Stimulated activated CD4-positive, alpha-beta T cell treated with anti-CD3 and anti-CD28 coated beads, Interleukin-12 subunit alpha, Interleukin-12 subunit beta, amount 100 ng/mL, for 24 hours (primary cell): ENCODE measurements around the gene CPLX1.
"Not testable (repeated sequence)": the region's sequence is repeated elsewhere in the genome, so short reads cannot be mapped to it uniquely, and the experiment has no call there.

Source experiments
- DNase-seq, 2 experiments: peaks; one replicate each; pipeline ENCODE4 v3.0.0-alpha.2; 2020; ENCODE audit warnings: low read depth in 2 of 2

CPLX1 gene

DNA sequence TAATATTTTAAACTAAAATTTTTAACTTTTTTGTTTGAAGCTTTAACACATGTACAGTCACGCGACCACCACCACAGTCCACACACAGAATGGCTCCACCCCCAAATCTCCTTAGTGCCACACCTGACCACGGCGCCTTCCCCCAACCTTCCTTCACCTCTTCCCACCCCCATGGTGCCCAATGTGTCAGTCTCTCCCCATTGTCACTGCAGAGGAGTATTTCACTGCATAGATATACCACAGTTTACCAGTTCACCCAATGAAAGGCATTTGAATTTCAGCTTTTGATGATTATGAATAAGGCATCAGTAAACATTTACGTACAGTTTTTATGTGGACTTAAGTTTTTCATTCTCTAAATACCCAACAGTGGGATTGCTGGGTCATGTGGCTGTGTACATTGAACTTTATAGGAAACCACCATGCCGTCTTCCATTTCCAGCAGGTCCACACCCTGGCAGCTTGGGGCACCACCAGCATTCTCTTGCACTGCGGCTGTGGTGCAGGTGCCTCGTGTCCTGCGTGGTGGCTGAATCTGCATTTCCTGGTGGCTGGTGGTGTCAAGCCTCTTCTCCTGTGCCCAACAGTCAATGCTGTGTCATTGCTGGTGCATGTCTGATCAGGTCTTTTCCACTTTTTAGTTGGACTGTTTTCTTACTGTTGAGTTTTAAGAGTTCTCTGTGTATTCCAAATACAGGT is 49.0 kb downstream of the CPLX1 start:
- DNase-seq = no peak

DNA sequence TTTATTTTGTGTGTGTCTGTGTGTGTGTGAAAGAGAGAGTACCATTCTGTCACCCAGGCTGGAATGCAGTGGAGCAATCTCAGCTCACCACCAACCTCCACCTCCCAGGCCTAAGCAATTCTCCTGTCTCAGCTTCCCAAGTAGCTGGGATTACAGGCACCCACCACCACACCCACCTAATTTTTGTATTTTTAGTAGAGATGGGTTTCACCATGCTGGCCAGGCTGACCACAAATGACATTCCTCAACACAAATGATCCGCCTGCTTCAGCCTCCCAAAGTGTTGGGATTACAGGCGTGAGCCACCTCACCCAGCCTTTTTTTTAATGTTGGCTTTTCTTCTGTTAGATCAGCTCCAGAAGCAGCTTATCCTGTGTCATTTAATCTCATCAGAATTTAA is 50.4 kb downstream of the CPLX1 start:
- not testable (repeated sequence) for DNase-seq

DNA sequence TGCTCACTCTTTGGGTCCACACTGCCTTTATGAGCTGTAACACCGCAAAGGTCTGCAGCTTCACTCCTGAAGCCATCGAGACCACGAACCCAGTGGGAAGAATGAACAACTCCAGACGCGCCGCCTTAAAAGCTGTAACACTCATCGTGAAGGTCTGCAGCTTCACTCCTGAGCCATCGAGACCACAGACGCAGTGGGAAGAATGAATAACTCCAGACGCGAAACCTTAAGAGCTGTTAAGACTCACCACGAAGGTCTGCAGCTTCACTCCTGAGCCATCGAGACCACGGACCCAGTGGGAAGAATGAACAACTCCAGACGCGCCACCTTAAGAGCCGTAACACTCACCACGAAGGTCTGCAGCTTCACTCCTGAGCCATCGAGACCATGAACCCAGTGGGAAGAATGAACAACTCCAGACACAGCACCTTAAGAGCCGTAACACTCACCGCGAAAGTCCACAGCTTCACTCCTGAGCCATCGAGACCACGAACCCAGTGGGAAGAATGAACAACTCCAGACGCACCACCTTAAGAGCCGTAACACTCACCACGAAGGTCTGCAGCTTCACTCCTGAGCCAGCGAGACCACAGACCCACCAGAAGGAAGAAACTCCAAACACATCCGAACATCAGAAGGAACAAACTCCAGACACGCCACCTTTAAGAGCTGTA is 51.4 kb downstream of the CPLX1 start:
- not testable (repeated sequence) for DNase-seq

DNA sequence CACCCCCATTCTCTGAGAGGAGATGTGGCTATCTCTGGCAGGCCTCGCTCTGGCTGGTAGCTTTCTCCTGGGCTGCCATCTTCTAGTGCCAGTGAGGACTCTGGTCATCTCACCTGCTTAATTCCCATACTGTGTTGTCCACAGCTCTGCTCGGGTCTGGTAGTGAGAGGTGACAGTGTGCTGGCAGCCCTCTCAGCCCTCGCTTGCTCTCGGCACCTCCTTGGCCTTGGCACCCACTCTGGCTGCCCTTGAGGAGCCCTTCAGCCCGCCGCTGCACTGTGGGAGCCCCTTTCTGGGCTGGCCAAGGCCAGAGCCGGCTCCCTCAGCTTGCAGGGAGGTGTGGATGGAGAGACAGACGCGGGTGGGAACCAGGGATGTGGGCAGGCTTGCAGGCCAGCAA is 52.7 kb downstream of the CPLX1 start:
- no peak for DNase-seq

DNA sequence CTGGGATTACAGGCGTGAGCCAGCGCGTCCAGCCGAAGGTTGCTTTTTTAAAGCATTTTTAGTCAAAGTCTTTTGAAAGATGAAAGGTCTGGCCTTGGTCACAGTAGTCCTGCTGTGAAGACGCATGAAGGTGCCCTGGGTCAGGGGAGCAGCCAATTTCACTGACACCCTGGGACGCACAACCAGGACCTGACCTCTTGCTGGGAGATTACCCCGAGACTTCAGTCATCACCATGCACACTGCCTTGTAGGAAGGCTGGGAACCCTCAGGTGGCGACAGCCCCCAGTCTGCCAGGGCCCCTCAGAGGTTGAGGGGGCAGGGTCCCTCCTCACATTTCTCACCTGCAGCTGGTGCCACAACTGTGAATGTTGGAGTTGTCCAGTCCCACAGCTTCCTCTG is 53.2 kb downstream of the CPLX1 start:
- no peak for DNase-seq

GRCh38 chr4:772118-772517 is 53.8 kb downstream of the CPLX1 start:
- no peak for DNase-seq

DNA sequence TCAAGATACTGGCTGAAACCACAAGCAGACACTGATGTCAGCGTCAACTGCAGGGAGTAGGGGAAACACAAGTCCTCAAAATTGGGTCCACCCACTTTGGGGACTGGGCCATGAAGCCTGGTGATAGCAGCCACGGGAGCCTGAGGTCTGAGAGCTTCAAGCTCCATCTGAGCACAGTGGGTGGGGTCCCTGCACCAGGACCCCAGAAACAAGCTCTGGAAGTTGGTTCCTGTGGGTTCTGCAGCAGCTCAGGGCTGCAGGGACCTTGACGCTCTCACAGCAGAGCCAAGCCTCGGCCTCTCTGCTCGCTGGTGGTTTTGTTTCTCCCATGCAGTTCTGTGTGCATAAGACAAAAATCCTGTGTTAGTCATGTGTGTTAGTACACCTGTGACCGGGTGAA is 54.5 kb downstream of the CPLX1 start:
- DNase-seq = no peak

DNA sequence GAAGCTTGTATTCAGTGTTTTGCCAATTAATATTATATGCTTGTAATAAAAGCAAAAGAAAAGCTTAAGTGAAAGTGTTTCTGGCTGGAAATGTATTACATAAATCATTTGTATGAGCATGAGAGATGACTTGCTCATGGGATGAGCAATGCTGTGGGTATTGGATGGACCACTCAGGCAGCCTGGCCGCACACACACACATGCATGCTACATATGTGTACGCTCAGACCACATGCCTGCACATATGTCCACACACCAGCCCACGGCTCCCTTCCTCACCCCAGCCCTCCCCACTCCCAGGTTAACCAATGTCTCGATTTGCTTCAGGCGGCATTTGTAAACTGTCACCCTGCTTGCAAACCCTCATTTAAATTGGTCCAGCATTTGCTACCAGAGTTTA is 55.9 kb downstream of the CPLX1 start:
- DNase-seq = no peak

GRCh38 chr4:769511-769910 is 56.4 kb downstream of the CPLX1 start:
- no peak for DNase-seq

- DNase-seq = no peak
Measured at GRCh38 chr4:768995-769394, 56.9 kb downstream of the CPLX1 start.

- DNase-seq = no peak
Measured at GRCh38 chr4:768076-768475, 57.9 kb downstream of the CPLX1 start.

DNA sequence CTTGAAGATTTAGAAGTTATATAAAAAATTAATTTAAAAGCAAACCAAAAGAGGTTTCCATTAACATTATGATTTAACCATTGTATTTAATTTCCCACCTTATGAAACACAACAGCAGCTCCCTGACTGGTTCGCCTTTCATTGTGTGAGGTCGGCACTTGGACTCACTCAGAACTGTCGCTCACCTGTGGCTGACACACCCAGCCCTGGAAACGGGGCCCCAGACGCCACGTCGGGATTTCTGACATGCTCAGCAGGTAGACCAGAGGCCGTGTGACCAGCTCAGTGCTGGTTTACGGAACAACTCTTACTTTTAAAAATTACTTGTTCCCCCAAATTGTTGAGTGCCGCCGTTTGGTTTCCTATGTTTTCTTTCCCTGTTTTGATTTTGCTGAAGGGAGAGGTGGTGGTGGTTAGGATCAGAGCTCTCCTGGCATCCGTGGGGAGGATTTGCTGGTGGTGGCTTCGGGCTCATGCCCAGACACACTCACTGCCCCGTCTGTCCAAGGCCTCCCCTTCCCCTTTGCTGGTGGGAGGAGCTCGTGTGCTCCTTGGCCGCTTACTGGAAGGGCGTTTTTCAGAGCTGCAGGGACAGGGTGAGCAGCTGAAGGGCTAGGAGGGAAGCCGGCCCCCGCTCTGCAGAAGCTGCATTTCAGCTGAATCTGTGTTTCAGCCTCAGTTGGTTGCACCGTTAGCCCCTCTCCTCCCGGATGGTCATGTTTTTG is 59.2 kb downstream of the CPLX1 start:
- no peak for DNase-seq

DNA sequence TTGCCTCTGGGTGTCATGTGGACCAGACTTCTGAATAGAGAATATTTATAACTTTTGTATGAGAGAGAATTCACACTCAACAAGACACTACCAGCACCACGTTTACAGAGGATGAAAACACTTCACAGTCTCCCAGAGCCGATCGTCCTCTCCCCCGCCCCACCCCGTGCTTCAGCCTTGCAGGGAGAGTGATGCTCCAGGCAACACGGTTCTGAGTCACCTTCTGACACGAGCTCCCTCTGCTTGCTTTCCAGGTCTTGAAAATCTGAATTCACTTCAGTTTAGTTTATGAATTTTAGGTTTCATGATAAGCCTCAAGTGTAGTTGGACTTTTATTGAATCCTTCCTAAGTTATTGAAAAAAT is 59.8 kb downstream of the CPLX1 start:
- DNase-seq = no peak

DNA sequence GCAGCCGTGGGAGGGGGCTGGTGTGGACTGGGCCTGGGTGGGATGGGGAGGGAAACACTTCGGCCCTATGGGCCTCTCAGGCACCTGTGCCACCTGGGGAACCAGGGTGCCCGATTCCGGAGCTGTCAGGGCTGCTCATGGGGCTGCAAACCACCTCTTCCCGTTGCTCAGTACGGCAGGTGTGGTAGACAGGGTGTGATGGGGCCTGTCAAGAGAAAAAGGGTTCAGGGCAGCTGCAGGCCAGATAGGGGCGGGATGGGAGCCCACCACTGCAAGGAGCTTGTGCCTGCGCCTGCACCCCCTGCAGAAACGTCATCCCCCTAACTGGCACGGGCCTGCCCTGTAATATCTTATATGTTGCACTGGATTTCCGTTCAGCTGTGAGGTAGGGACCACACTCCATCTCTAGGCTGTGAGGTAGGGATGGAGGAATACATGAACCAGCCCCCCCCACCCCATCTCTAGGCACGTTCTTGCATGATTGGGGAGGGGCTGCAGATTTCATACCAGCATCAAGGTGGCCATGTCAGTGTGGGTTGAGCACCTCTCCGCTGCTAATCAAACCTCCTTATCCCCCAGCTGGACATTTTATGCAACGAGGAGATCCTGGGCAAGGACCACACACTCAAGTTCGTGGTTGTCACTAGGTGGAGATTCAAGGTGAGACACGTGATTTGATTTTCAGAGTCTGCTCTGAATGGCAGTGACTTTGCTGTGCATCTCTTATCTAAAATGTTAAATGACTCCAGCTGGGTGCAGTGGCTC is 61.3 kb downstream of the CPLX1 start:
- no peak for DNase-seq

- DNase-seq = no peak
Measured at GRCh38 chr4:763922-764321, 62.0 kb downstream of the CPLX1 start.

GRCh38 chr4:763191-763810 is 62.6 kb downstream of the CPLX1 start:
- no peak for DNase-seq

- no peak for DNase-seq
Measured at GRCh38 chr4:762211-763190, 63.4 kb downstream of the CPLX1 start.

- DNase-seq = no peak
Measured at GRCh38 chr4:761739-762138, 64.2 kb downstream of the CPLX1 start.

- no peak for DNase-seq
Measured at GRCh38 chr4:761086-761485, 64.8 kb downstream of the CPLX1 start.

DNA sequence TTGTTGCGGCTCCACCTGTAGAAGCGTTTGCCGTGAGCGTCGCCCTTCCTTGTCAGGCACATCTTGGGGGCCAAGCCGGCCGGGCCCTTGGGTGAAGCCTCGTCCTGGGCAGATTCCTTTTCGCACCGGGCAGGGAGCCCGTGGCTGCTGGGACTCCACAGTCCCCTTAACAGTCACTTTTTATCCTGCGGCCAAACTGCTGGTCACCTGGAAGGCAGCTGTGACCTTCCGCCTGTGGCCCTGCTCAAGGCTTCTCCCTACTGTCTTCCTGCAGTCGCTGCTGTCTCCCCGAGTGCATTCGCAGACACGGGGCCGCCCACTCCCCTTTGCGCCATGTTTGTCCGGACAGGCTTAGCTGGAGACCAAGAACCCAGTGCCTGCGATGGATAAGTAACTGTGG is 65.3 kb downstream of the CPLX1 start:
- DNase-seq = no peak

DNA sequence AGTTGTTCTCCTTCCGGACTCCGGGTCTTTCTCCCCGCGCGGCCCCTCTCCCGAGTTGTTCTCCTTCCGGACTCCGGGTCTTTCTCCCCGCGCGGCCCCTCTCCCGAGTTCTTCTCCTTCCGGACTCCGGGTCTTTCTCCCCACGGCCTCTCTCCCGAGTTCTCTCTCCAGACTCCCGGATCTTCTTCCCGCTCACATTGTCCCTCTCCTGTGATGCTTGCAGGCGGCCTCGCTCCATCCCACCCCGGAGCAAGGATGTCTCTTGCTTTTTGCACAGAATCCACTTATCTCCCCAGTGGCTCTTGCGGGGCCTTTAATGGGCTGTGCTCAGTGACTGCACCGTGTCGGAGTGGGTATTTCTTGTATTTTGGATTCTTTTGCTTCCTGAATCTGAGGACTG is 66.1 kb downstream of the CPLX1 start:
- DNase-seq = not testable (repeated sequence)
